ENCODE results near the gene SLTM. TPM values are rescaled to one million over a fixed set of nuclear protein-coding genes. Genes with fewer than 3 reads are reported as not detected.

Gene SLTM
- total RNA-seq, 1 donor from 2014 or later: 151 TPM

DNA sequence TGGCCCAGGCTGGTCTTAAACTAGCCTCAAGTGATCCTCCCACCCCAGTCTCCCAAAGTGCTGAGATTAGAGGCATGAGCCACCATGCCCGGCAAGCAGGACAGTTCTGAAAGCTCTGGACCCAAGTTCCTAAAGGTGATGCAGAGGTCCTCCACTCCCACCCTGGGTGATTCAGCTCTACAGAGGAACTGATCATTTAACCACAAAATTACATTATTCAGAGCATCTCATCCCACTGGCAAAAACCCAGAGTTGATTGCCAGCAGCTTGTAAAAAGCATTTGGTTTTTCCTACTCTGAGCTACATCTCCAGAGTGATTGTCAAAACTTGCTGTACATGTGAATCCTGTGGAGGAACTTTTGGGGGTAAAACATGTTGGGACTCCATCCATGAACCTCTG, 60.2 kb downstream of the SLTM start:
- TF ChIP-seq, protein P1, sequence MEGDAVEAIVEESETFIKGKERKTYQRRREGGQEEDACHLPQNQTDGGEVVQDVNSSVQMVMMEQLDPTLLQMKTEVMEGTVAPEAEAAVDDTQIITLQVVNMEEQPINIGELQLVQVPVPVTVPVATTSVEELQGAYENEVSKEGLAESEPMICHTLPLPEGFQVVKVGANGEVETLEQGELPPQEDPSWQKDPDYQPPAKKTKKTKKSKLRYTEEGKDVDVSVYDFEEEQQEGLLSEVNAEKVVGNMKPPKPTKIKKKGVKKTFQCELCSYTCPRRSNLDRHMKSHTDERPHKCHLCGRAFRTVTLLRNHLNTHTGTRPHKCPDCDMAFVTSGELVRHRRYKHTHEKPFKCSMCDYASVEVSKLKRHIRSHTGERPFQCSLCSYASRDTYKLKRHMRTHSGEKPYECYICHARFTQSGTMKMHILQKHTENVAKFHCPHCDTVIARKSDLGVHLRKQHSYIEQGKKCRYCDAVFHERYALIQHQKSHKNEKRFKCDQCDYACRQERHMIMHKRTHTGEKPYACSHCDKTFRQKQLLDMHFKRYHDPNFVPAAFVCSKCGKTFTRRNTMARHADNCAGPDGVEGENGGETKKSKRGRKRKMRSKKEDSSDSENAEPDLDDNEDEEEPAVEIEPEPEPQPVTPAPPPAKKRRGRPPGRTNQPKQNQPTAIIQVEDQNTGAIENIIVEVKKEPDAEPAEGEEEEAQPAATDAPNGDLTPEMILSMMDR (IDR thresholded peaks at IDR 0.05; ENCODE audit: unreplicated experiment): no peak
- Mint-ChIP-seq H3K4me3 (ENCODE audit: low read depth) (no peak overlapping the region), H3K27ac (no peak overlapping the region), H3K36me3 (ENCODE audit: insufficient read depth) (peaks cover 28% of the 10 kb centered on the region), H3K27me3 (no peaks in the 10 kb centered on the region), H3K4me1 (ENCODE audit: low read depth) (peaks cover 13% of the 10 kb centered on the region), H3K9me3 (ENCODE audit: low read depth) (peaks cover 2% of the 10 kb centered on the region)
- DNase-seq (ENCODE audit: low spot score, unreplicated experiment): no peak

DNA sequence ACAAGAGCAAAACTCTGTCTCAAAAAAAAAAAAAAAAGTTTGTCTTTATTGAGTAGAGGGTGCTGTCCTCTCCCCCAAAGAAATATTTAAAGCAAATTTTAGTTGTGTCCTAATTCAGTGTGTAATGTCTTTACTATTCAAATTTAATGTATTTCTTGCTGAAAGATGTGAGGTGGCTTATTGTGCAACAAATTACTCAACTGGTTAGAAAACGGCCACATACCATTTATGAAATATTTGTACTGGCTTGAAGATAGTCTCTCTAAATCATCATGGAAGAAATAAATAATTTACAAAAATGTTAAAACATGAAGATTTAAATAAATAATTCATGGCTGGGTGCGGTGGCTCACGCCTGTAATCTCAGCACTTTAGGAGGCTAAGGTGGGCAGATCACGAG, 63.0 kb downstream of the SLTM start:
- peaks cover 5% of the 10 kb centered on the region for H3K4me1 Mint-ChIP-seq (ENCODE audit: low read depth)
- TF ChIP-seq, protein P1 (IDR thresholded peaks at IDR 0.05; ENCODE audit: unreplicated experiment): no peak
- H3K27ac Mint-ChIP-seq: no peak overlapping the region
- H3K27me3 Mint-ChIP-seq: no peaks in the 10 kb centered on the region
- H3K9me3 Mint-ChIP-seq (ENCODE audit: low read depth): no peaks in the 10 kb centered on the region
- no peak for DNase-seq (ENCODE audit: low spot score, unreplicated experiment)
- H3K36me3 Mint-ChIP-seq (ENCODE audit: insufficient read depth): peaks cover 22% of the 10 kb centered on the region
- H3K4me3 Mint-ChIP-seq (ENCODE audit: low read depth): no peak overlapping the region

DNA sequence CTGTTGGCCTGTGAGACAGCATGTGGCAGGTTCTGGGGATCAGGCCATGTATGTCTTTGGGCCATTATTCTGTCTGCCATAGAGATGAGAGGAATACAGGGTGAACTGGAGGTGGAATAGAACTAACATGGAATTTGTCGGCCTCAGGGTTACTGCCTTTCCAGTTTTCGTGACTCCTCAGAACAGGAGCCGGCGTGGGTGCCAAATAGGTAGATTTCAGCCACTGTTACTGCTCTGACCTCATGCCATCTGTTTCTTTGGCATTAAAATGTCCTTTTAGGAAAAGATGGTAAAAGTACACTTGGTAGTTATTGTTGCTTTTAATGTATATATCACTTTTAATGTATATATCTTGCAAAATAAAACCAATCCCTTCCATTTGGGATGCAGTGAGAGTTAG, 65.6 kb downstream of the SLTM start:
- H3K36me3 Mint-ChIP-seq (ENCODE audit: insufficient read depth): peaks cover 25% of the 10 kb centered on the region
- no peaks in the 10 kb centered on the region for H3K9me3 Mint-ChIP-seq (ENCODE audit: low read depth)
- no peak overlapping the region for H3K27ac Mint-ChIP-seq
- H3K27me3 Mint-ChIP-seq: peaks cover 3% of the 10 kb centered on the region
- TF ChIP-seq, protein P1 (IDR thresholded peaks at IDR 0.05; ENCODE audit: unreplicated experiment): no peak
- H3K4me3 Mint-ChIP-seq (ENCODE audit: low read depth): no peak overlapping the region
- peaks cover 10% of the 10 kb centered on the region for H3K4me1 Mint-ChIP-seq (ENCODE audit: low read depth)
- DNase-seq (ENCODE audit: low spot score, unreplicated experiment): no peak

DNA sequence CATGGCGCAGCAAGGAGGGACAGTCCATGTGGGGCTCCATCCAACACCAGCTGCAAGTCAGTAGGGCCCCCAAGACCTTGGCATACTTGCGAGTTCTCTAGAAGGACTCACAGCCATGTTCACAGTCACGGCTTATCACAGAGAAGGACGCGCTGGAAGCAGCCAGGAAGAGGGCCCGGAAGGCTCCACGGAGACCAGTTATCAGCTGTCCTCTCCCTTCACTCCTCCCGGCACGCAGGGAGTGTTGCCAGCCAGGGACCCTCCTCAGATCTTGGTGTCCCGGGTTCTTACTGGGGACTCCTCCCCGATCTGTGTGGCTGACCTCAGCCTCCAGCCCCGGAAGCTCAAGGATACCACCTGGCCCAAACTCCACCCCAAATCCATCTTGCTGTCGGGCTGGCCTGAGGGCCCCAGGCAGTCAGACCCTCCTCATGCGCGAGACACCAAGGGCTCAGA, 68.0 kb downstream of the SLTM start:
- Mint-ChIP-seq H3K27ac (no peak overlapping the region), H3K36me3 (ENCODE audit: insufficient read depth) (peaks cover 20% of the 10 kb centered on the region), H3K4me1 (ENCODE audit: low read depth) (peaks cover 26% of the 10 kb centered on the region), H3K9me3 (ENCODE audit: low read depth) (no peaks in the 10 kb centered on the region), H3K4me3 (ENCODE audit: low read depth) (peak overlapping the region; percentile 41), H3K27me3 (peaks cover 3% of the 10 kb centered on the region)
- TF ChIP-seq, protein P1 (IDR thresholded peaks at IDR 0.05; ENCODE audit: unreplicated experiment): no peak
- DNase-seq (ENCODE audit: low spot score, unreplicated experiment): no peak

DNA sequence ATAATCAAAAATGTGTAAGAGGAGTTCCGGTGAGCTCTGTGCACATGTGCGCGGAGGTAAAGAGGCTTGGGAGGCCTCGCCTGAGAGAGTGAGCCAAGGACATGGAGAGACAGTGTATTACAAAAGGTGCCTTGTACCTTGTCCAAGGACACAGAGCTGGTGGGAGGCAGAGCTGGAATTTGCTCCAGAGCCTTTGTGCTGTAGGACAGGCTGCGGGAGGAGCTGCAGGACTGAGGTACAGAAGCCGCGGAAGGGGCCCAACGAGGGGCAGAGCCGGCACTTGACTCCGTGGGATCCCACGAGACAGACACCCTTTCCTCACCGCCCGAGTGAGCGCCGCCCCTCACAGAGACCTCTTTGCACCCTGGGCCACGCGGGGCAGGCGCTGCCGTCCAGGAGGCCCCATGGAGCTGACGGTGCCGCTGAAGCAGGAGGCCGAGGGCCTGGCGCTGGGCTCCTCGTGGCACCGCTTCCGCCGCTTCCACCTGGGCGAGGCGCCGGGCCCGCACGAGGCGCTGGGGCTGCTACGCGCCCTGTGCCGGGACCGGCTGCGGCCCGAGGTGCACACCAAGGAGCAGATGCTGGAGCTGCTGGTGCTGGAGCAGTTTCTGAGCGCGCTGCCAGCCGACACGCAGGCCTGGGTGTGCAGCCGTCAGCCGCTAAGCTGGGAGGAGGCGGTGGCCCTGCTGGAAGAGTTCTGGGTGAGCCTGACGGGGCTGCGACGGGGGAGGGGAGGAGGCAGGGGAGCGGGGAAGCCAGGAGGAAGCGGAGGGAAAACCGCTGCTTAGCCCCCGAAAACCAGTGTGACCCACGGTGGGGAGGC, 68.7 kb downstream of the SLTM start:
- Mint-ChIP-seq H3K9me3 (ENCODE audit: low read depth) (no peaks in the 10 kb centered on the region), H3K4me1 (ENCODE audit: low read depth) (peaks cover 26% of the 10 kb centered on the region), H3K27me3 (peaks cover 3% of the 10 kb centered on the region), H3K27ac (peak overlapping the region; percentile 46), H3K36me3 (ENCODE audit: insufficient read depth) (peaks cover 20% of the 10 kb centered on the region), H3K4me3 (ENCODE audit: low read depth) (peak overlapping the region; percentile 65)
- TF ChIP-seq, protein P1 (IDR thresholded peaks at IDR 0.05; ENCODE audit: unreplicated experiment): no peak
- DNase-seq (ENCODE audit: low spot score, unreplicated experiment): no peak
